Cardiac septum (tissue), 1 donor: ENCODE measurements around the gene SDR42E2. TPM values are rescaled to one million over a fixed set of nuclear protein-coding genes. Genes with fewer than 3 reads are reported as not detected.
A peak's percentile ranks its signal among the peaks of the same experiment; 100 is the strongest.
"Not testable (repeated sequence)": the region's sequence is repeated elsewhere in the genome, so short reads cannot be mapped to it uniquely, and the experiment has no call there.

Experiments
- DNase-seq: peaks from one replicate; pipeline ENCODE4 v3.0.0-alpha.2; 2020; ENCODE audit warnings: low spot score
- intact Hi-C: fragments of 100-400 bp; cut with DNase I; formaldehyde crosslinking; loops from one replicate; pipeline ENCODE4 v1.14.0; 2022
- total RNA-seq: library from RNA; stranded (reverse); fragmentation: NEBNext Ultra II Directional; extraction: Animal tissue kit (Norgen Biotek cat#: 25700); gene quantifications from one replicate; pipeline ENCODE4 v1.2.1, GENCODE V29; 2021
- donor health status: DM: no; HTN: no; CAD: no.

The SDR42E2 gene
- total RNA-seq, 1 donor from 2014 or later = not detected

- DNase-seq = no peak
- intact Hi-C loops = loop anchor here (2.0 to 5.0 kb wide), 5 partner anchors 17 to 189 kb away; partner anchors contain the start of genes EEF2K, MOSMO and PDZD9
Observed at GRCh38 chr16:22189473-22190080, 27.3 kb downstream of the SDR42E2 start.

- peak; percentile 100 for DNase-seq
- intact Hi-C loops = loop anchor here (2.0 kb wide), 1 partner anchor 17 kb away; the partner anchor contains the start of gene EEF2K
Observed at GRCh38 chr16:22190081-22190775, 27.9 kb downstream of the SDR42E2 start.

GRCh38 chr16:22190776-22191531 lies 28.6 kb downstream of the SDR42E2 start:
- DNase-seq = peak; percentile 100
- intact Hi-C loops = loop anchor here (2.0 kb wide), 1 partner anchor 16 kb away; the partner anchor contains the start of gene EEF2K

- intact Hi-C loops = loop anchor here (2.0 kb wide), 1 partner anchor 15 kb away; the partner anchor contains the start of gene EEF2K
- DNase-seq = no peak
Observed at GRCh38 chr16:22191532-22192260, 29.4 kb downstream of the SDR42E2 start.

GRCh38 chr16:22192261-22193062 lies 30.2 kb downstream of the SDR42E2 start:
- intact Hi-C loops = no loop called here
- DNase-seq = peak; percentile 86

GRCh38 chr16:22193063-22193411 lies 30.7 kb downstream of the SDR42E2 start:
- DNase-seq = no peak
- intact Hi-C loops = no loop called here

- intact Hi-C loops = loop anchor here (1.0 kb wide), 1 partner anchor 11 kb away; the partner anchor contains the start of gene EEF2K
- DNase-seq = no peak
Observed at GRCh38 chr16:22194707-22195444, 32.6 kb downstream of the SDR42E2 start.

- intact Hi-C loops = loop anchor here (1.0 kb wide), 1 partner anchor 11 kb away; the partner anchor contains the start of gene EEF2K
- no peak for DNase-seq
Observed at GRCh38 chr16:22195445-22195694, 33.1 kb downstream of the SDR42E2 start.

- intact Hi-C loops = loop anchor here (1.0 to 2.0 kb wide), 2 partner anchors 10 to 101 kb away; partner anchors contain the start of genes EEF2K and POLR3E
Observed at GRCh38 chr16:22195695-22196558, 33.6 kb downstream of the SDR42E2 start.

GRCh38 chr16:22196559-22197168 lies 34.4 kb downstream of the SDR42E2 start:
- intact Hi-C loops = loop anchor here (2.0 kb wide), 1 partner anchor 100 kb away; the partner anchor contains the start of gene POLR3E
- not testable (repeated sequence) for DNase-seq

More at GRCh38 chr16:22195695-22196558, 33.6 kb downstream of the SDR42E2 start:
- peak; percentile 96 for DNase-seq

GRCh38 chr16:22198547-22199293 lies 36.4 kb downstream of the SDR42E2 start:
- no peak for DNase-seq
- intact Hi-C loops = no loop called here

- DNase-seq = no peak
Observed at GRCh38 chr16:22202261-22202637, 39.9 kb downstream of the SDR42E2 start.

GRCh38 chr16:22203091-22203490 lies 40.8 kb downstream of the SDR42E2 start:
- intact Hi-C loops = loop anchor here (10.0 kb wide), 1 partner anchor 1048 kb away; the partner anchor contains the start of genes DNAH3 and LDAF1
- DNase-seq = no peak

More at GRCh38 chr16:22202261-22202637, 39.9 kb downstream of the SDR42E2 start:
- intact Hi-C loops = loop anchor here (10.0 kb wide), 1 partner anchor 1047 kb away; the partner anchor contains the start of genes DNAH3 and LDAF1

GRCh38 chr16:22204091-22204655 lies 41.9 kb downstream of the SDR42E2 start:
- DNase-seq = no peak
- intact Hi-C loops = loop anchor here (10.0 kb wide), 1 partner anchor 1049 kb away; the partner anchor contains the start of genes DNAH3 and LDAF1

- DNase-seq = no peak
- intact Hi-C loops = loop anchor here (1.0 to 10.0 kb wide), 4 partner anchors 10 to 1051 kb away; partner anchors contain the start of genes DNAH3, LDAF1 and POLR3E
Observed at GRCh38 chr16:22205577-22206012, 43.3 kb downstream of the SDR42E2 start.
